K562 (cell line): Measurements from ENCODE around the gene STT3B.

ENCODE experiments used
- BRF1 ChIP-seq: IDR thresholded peaks from 3 replicates; pipeline ENCODE4 v1.6.1; 2011; ENCODE audit warnings: borderline replicate concordance, mild to moderate bottlenecking; ENCODE audit not compliant: insufficient read length; ENCODE audit errors: extremely low read depth
- GATA2 ChIP-seq: sonication (generic); formaldehyde crosslinking; IDR thresholded peaks from 2 replicates; pipeline ENCODE4 v1.4.0; 2020; ENCODE audit warnings: mild to moderate bottlenecking, missing genetic modification reagents
- HCFC1 ChIP-seq: IDR thresholded peaks from 2 replicates; pipeline ENCODE4 v1.6.1; 2012; ENCODE audit warnings: low read depth, low read length, improper control_type of control experiment
- JUND ChIP-seq, 2 experiments: IDR thresholded peaks; 2 replicates in 1 of 2; 3 replicates in 1 of 2; pipeline ENCODE4 v1.6.1; 2011; ENCODE audit warnings: borderline replicate concordance in 2 of 2, low read depth in 2 of 2, low read length in 2 of 2, improper control_type of control experiment in 1 of 2, missing biosample characterization in 1 of 2, missing genetic modification characterization in 1 of 2, missing genetic modification reagents in 1 of 2
- NFE2 ChIP-seq: IDR thresholded peaks from 2 replicates; pipeline ENCODE4 v1.6.1; 2014; ENCODE audit warnings: antibody characterized with exemption, low read depth
- SETDB1 ChIP-seq: IDR thresholded peaks from one replicate; pipeline ENCODE4 v1.6.1; 2012; ENCODE audit warnings: low read length, control low read depth, inconsistent platforms
- YY1 ChIP-seq, 3 experiments: IDR thresholded peaks; 2 replicates each; pipeline ENCODE4 v1.6.1; 2011; ENCODE audit warnings: low read length in 2 of 3, mild to moderate bottlenecking in 2 of 3, moderate library complexity in 2 of 3, borderline replicate concordance in 1 of 3, control low read depth in 1 of 3, low read depth in 1 of 3; ENCODE audit not compliant: insufficient read depth in 3 of 3, insufficient replicate concordance in 2 of 3, control insufficient read depth in 1 of 3, insufficient read length in 1 of 3; ENCODE audit errors: extremely low read depth in 1 of 3
- ZFP30 ChIP-seq: fragments of 250-450 bp; sonication (Bioruptor Pico); IDR thresholded peaks from 2 replicates; pipeline ENCODE4 v1.8.0; 2022; ENCODE audit warnings: moderate library complexity, mild to moderate bottlenecking, inconsistent platforms, borderline replicate concordance
- ZZZ3 ChIP-seq: fragments of 450-650 bp; IDR thresholded peaks from 2 replicates; pipeline ENCODE4 v1.6.1; 2016; ENCODE audit warnings: antibody characterized with exemption, mild to moderate bottlenecking, moderate library complexity
- TF ChIP-seq, protein P1 (sequence below), 3 experiments: IDR thresholded peaks in 2 of 3; conservative IDR thresholded peaks in 1 of 3; 2 replicates each; pipeline ENCODE4 v1.5.1; 2011 to 2012; ENCODE audit warnings: low read length in 3 of 3, mild to moderate bottlenecking in 3 of 3, control low read depth in 2 of 3, improper control_type of control experiment in 1 of 3, inconsistent platforms in 1 of 3, low read depth in 1 of 3, mixed read lengths in 1 of 3, moderate library complexity in 1 of 3; ENCODE audit not compliant: insufficient read depth in 2 of 3

DNA sequence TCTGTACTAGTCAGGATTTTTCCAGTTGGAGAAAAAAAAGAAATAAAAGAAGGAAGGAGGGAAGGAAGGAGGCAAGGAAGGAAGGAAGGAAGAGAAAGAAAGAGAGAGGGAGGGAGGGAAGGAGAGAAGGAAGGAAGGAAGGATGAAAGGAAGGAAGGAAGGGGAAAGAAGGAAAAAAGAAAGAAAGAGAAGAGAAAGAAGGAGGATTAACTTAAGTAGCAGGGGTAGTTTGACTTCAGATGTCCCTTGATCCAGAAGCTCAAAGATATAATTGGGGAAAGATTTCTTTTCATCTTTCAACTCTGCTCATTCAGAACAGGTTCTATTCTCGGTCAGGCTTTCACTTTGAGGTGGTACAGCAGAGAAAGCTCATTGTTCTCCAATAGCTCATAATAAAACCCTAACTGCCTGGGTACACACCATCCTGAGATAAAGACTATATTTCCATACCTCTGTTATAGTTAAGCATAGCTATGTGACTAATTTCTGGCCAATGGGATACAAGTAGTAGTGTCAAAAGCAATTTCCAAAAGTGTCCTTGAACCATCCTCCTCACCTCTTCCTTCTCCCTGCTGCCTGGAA is 23.5 kb upstream of the STT3B start:
- TF ChIP-seq ZFP30 (no peak), BRF1 (no peak), NFE2 (no peak), SETDB1 (no peak), ZZZ3 (no peak), JUND (IDR thresholded peaks at IDR 0.05; ENCODE audit: borderline replicate concordance, low read depth, low read length) (no peak), JUND (tag; IDR thresholded peaks at IDR 0.05; ENCODE audit: borderline replicate concordance, low read depth, low read length) (no peak), YY1 (IDR thresholded peaks at IDR 0.05; ENCODE audit: borderline replicate concordance in 1 of 3, control insufficient read depth in 1 of 3, extremely low read depth in 1 of 3, insufficient read depth in 3 of 3, insufficient read length in 1 of 3, insufficient replicate concordance in 2 of 3, low read depth in 1 of 3, low read length in 2 of 3) (no peak), HCFC1 (no peak), GATA2 (CRISPR knock-in tag) (no peak)
- TF ChIP-seq, protein P1, sequence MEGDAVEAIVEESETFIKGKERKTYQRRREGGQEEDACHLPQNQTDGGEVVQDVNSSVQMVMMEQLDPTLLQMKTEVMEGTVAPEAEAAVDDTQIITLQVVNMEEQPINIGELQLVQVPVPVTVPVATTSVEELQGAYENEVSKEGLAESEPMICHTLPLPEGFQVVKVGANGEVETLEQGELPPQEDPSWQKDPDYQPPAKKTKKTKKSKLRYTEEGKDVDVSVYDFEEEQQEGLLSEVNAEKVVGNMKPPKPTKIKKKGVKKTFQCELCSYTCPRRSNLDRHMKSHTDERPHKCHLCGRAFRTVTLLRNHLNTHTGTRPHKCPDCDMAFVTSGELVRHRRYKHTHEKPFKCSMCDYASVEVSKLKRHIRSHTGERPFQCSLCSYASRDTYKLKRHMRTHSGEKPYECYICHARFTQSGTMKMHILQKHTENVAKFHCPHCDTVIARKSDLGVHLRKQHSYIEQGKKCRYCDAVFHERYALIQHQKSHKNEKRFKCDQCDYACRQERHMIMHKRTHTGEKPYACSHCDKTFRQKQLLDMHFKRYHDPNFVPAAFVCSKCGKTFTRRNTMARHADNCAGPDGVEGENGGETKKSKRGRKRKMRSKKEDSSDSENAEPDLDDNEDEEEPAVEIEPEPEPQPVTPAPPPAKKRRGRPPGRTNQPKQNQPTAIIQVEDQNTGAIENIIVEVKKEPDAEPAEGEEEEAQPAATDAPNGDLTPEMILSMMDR (IDR thresholded peaks at IDR 0.05 in 2 of 3, conservative IDR thresholded peaks at IDR 0.05 in 1 of 3; ENCODE audit: insufficient read depth in 2 of 3, low read depth in 1 of 3, low read length in 3 of 3), result no peak
